Measurements from ENCODE around the gene LRAT.

Gene LRAT

DNA sequence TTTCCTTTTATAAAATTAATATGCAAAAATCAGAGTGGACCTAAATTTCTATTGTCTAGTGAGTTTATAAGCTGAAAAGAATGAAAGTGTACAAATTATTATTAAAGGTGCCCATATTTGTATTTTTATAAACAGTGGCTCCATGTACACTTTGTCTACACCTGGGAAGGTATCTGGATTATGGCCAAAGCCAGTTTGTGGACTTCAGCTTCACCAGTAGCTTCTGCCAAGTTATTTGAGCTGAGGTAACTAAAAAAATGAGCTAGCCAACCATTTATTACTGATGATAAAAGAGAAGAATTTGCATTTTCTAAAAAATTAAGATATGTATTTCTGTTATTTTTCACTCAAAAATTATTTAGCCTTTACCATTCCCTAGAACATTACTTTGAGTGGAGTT, 32.3 kb upstream of the LRAT start:
- H2AFZ ChIP-seq (ENCODE audit: low read length): no peak overlapping the region
- H3K4me3 ChIP-seq (ENCODE audit: low read depth, low read length, poor library complexity, severe bottlenecking): no peak overlapping the region
- no peaks in the 10 kb centered on the region for H3K27me3 ChIP-seq (ENCODE audit: insufficient read depth, low read length)
- TF ChIP-seq, protein P1, sequence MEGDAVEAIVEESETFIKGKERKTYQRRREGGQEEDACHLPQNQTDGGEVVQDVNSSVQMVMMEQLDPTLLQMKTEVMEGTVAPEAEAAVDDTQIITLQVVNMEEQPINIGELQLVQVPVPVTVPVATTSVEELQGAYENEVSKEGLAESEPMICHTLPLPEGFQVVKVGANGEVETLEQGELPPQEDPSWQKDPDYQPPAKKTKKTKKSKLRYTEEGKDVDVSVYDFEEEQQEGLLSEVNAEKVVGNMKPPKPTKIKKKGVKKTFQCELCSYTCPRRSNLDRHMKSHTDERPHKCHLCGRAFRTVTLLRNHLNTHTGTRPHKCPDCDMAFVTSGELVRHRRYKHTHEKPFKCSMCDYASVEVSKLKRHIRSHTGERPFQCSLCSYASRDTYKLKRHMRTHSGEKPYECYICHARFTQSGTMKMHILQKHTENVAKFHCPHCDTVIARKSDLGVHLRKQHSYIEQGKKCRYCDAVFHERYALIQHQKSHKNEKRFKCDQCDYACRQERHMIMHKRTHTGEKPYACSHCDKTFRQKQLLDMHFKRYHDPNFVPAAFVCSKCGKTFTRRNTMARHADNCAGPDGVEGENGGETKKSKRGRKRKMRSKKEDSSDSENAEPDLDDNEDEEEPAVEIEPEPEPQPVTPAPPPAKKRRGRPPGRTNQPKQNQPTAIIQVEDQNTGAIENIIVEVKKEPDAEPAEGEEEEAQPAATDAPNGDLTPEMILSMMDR (IDR thresholded peaks at IDR 0.05; ENCODE audit: low read length): no peak
- no peak for TF ChIP-seq EZH2 (IDR thresholded peaks at IDR 0.05; ENCODE audit: borderline replicate concordance, low read length)
- no peaks in the 10 kb centered on the region for H3K36me3 ChIP-seq (ENCODE audit: insufficient read depth, low read length)
- H3K79me2 ChIP-seq (ENCODE audit: insufficient read depth, low read length): no peaks in the 10 kb centered on the region
- H3K9me3 ChIP-seq (ENCODE audit: low read length): no peaks in the 10 kb centered on the region
- H3F3A ChIP-seq (ENCODE audit: insufficient read depth, low read length): no peaks in the 10 kb centered on the region
- H3K27ac ChIP-seq (ENCODE audit: low read depth, low read length, poor library complexity, severe bottlenecking): no peak overlapping the region
- no peaks in the 10 kb centered on the region for H4K20me1 ChIP-seq (ENCODE audit: insufficient read depth, low read length)
- no peak overlapping the region for H3K9ac ChIP-seq (ENCODE audit: low read length)
- no peaks in the 10 kb centered on the region for H3K9me2 ChIP-seq (ENCODE audit: low read depth, low read length)
- H3K4me2 ChIP-seq (ENCODE audit: low read length): no peak overlapping the region
- H3K4me1 ChIP-seq (ENCODE audit: insufficient read depth, low read length, severe bottlenecking): no peaks in the 10 kb centered on the region

DNA sequence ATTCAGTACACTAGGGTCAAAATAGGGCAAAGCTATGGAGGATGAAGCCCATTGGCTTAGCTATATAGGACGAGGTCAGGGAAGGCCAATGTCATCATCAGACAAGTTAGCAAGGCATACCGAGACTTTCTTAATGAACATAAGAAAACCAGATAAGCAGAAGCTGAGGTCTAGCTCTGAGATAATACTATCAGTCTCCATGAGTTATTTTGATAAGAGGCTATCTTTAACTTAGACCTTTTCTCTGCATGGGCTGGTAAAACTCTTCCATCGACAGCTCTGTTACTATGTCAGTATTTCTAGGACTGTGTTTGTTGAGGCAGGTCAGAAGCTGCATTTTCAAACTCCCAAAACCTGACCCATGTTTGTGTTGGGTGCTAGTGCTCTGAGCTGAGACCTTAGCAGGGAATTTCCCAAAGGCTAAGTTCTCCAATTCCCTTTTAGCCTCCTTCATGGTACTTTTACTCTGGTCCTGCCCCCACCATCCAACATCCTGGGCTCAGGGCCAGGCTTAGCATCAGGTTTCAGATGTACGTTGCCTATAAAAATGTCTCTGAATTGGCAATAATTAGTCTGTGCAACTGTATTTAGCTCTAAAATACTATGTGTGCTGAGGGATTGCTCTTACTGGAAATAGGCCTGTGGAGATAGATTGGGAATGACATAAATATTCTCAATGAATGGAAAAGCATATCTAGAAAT, 29.3 kb upstream of the LRAT start:
- Histone ChIP-seq H2AFZ (ENCODE audit: low read length) (no peak overlapping the region), H3K4me3 (ENCODE audit: low read depth, low read length, poor library complexity, severe bottlenecking) (no peak overlapping the region), H3K27me3 (ENCODE audit: insufficient read depth, low read length) (no peaks in the 10 kb centered on the region), H3K4me2 (ENCODE audit: low read length) (no peak overlapping the region), H3K79me2 (ENCODE audit: insufficient read depth, low read length) (no peaks in the 10 kb centered on the region), H3K9ac (ENCODE audit: low read length) (no peak overlapping the region), H3K9me2 (ENCODE audit: low read depth, low read length) (no peaks in the 10 kb centered on the region), H3K9me3 (ENCODE audit: low read length) (no peaks in the 10 kb centered on the region), H3K36me3 (ENCODE audit: insufficient read depth, low read length) (no peaks in the 10 kb centered on the region), H3F3A (ENCODE audit: insufficient read depth, low read length) (no peaks in the 10 kb centered on the region), H4K20me1 (ENCODE audit: insufficient read depth, low read length) (no peaks in the 10 kb centered on the region), H3K4me1 (ENCODE audit: insufficient read depth, low read length, severe bottlenecking) (no peaks in the 10 kb centered on the region), H3K27ac (ENCODE audit: low read depth, low read length, poor library complexity, severe bottlenecking) (no peak overlapping the region)
- TF ChIP-seq, protein P1 (IDR thresholded peaks at IDR 0.05; ENCODE audit: low read length): no peak
- no peak for TF ChIP-seq EZH2 (IDR thresholded peaks at IDR 0.05; ENCODE audit: borderline replicate concordance, low read length)

DNA sequence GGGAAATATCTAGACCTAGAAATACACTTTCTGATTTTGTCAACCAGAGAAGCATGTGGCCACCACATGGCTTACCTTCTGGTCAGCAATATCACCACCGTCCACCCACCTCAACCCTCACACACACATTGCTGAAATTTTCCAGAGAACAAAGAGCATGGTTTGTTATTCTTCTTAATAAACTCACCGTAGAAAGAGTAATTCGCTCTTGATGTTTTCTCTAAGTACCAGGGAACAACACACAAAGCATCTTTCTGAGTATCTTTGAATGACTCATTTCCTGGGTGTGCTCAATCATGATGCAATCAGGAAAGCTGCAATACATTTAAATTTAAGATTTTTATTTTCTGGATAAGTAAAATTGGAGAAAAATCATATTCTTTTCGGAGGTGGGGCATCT, 24.7 kb upstream of the LRAT start:
- Histone ChIP-seq H2AFZ (ENCODE audit: low read length) (no peak overlapping the region), H3K4me2 (ENCODE audit: low read length) (no peak overlapping the region), H3K27ac (ENCODE audit: low read depth, low read length, poor library complexity, severe bottlenecking) (no peak overlapping the region)

More for the DNA sequence above, 24.7 kb upstream of the LRAT start:
- no peaks in the 10 kb centered on the region for H3F3A ChIP-seq (ENCODE audit: insufficient read depth, low read length)
- H4K20me1 ChIP-seq (ENCODE audit: insufficient read depth, low read length): no peaks in the 10 kb centered on the region
- H3K27me3 ChIP-seq (ENCODE audit: insufficient read depth, low read length): no peaks in the 10 kb centered on the region
- no peak overlapping the region for H3K9ac ChIP-seq (ENCODE audit: low read length)
- no peaks in the 10 kb centered on the region for H3K79me2 ChIP-seq (ENCODE audit: insufficient read depth, low read length)
- H3K36me3 ChIP-seq (ENCODE audit: insufficient read depth, low read length): no peaks in the 10 kb centered on the region
- H3K9me3 ChIP-seq (ENCODE audit: low read length): no peaks in the 10 kb centered on the region
- no peaks in the 10 kb centered on the region for H3K4me1 ChIP-seq (ENCODE audit: insufficient read depth, low read length, severe bottlenecking)
- H3K9me2 ChIP-seq (ENCODE audit: low read depth, low read length): no peaks in the 10 kb centered on the region
- TF ChIP-seq, protein P1 (IDR thresholded peaks at IDR 0.05; ENCODE audit: low read length): no peak
- TF ChIP-seq EZH2 (IDR thresholded peaks at IDR 0.05; ENCODE audit: borderline replicate concordance, low read length): no peak
- H3K4me3 ChIP-seq (ENCODE audit: low read depth, low read length, poor library complexity, severe bottlenecking): no peak overlapping the region

Data from OCI-LY1 (cell line).